Ovary (tissue), 7 donors: ENCODE results near the gene LASP1NB.

Source experiments
- DNase-seq, 5 donors: peaks; one replicate each; pipeline ENCODE4 v3.0.0-alpha.2; 2019 to 2020
- H3K27ac ChIP-seq, 2 donors: fragments of 200-600 bp; one replicate each; pipeline versions ENCODE4 v1.5.1 to v1.8.0; 2019 to 2022
- H3K27me3 ChIP-seq: fragments of 200-600 bp; one replicate; pipeline ENCODE4 v1.8.0; 2022
- H3K36me3 ChIP-seq: fragments of 200-600 bp; sonication (generic); one replicate; pipeline ENCODE4 v1.5.1; 2019
- H3K4me1 ChIP-seq: one replicate; pipeline ENCODE4 v1.8.1; 2013; ENCODE audit warnings: mild to moderate bottlenecking, moderate library complexity; ENCODE audit not compliant: insufficient read depth
- H3K4me3 ChIP-seq: fragments of 200-600 bp; sonication (generic); one replicate; pipeline ENCODE4 v1.5.1; 2017
- H3K9me3 ChIP-seq, 2 donors: fragments of 200-600 bp in 1 of 2; sonication (generic) in 1 of 2; one replicate each; pipeline versions ENCODE4 v1.5.1 to v1.8.1; 2013 to 2019; ENCODE audit warnings: mild to moderate bottlenecking in 1 of 2, moderate library complexity in 1 of 2
- EP300 ChIP-seq: sonication (generic); formaldehyde crosslinking; IDR thresholded peaks from one replicate; pipeline ENCODE4 v1.6.1; 2017; ENCODE audit warnings: antibody characterized with exemption
- POLR2A ChIP-seq: fragments of 450-650 bp; IDR thresholded peaks from one replicate; pipeline ENCODE4 v1.6.1; 2017; ENCODE audit warnings: antibody characterized with exemption, mild to moderate bottlenecking, moderate library complexity
- WGBS, 3 donors: extraction: QIAGEN DNeasy Blood & Tissue Kit in 1 of 3; methylation state at CpG; one replicate each; pipeline versions ENCODE4 v1.1.5 to v1.1.7; 2013 to 2017; 5-methylcytosine and 5-hydroxymethylcytosine counted together
- intact Hi-C, 4 donors: fragments of 100-400 bp; cut with DNase I; formaldehyde crosslinking; loops; one replicate each; pipeline versions ENCODE4 v1.11.0 to v1.15.1; 2022 to 2023
- TF ChIP-seq, protein P1 (sequence below), 3 donors: fragments of 450-650 bp in 2 of 3; fragments of 200-600 bp in 1 of 3; IDR thresholded peaks; one replicate each; pipeline versions ENCODE4 v1.5.1 to v1.8.0; 2016 to 2022; ENCODE audit warnings: antibody characterized with exemption in 3 of 3, mild to moderate bottlenecking in 1 of 3
- donor health status: DM: no; HTN: no; CAD: no; lungs with moderate emphysema.
- donor health status: DM: no; HTN: no; CAD: no.
- donor health status: Bipolar disorder and iron deficiency.
- donor health status: DM: no; HTN: no; CAD: no.
- donor health status: DM: yes; HTN: yes; CAD: no.

The LASP1NB gene

GRCh38 chr17:38960402-38960801, 35.0 kb downstream of the LASP1NB start:
- no peaks in the 10 kb centered on the region for H3K36me3 ChIP-seq
- 89 to 96% (median 92%) methylated on average over 5 of the region's 5 CpGs for WGBS, 3 donors
- H3K27me3 ChIP-seq, result no peaks in the 10 kb centered on the region
- TF ChIP-seq EP300, result no peak
- TF ChIP-seq POLR2A, result no peak
- intact Hi-C loops, result loop anchor here in 1 of 4 donors (10.0 kb wide), 1 partner anchor 284 kb away; no protein-coding TSS in a partner anchor
- no peaks in the 10 kb centered on the region for H3K4me1 ChIP-seq
- no peak overlapping the region for H3K4me3 ChIP-seq
- no peak for DNase-seq
- no peaks in the 10 kb centered on the region for H3K9me3 ChIP-seq
- no peak overlapping the region for H3K27ac ChIP-seq

DNA sequence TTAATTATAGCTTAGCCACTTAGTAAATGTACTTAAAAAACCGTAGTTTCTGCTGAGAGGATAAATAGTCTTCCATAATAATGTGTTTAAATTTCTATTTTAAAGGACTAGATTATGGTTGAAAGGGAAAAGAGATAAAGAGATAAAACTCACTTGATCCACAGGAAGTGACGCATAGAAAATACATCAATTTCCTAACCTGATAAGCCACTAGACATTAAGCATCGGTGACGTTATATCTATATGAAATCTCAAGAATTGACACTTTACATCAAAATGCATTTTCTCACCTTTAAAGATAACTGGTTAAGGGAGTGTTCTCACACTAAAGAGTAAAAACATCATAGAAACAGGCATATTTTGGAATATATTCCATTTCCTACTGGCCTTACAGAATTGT, 36.0 kb downstream of the LASP1NB start:
- DNase-seq, result no peak
- Histone ChIP-seq H3K9me3 (no peaks in the 10 kb centered on the region), H3K27me3 (no peaks in the 10 kb centered on the region), H3K4me1 (no peaks in the 10 kb centered on the region), H3K4me3 (no peak overlapping the region), H3K27ac (no peak overlapping the region), H3K36me3 (no peaks in the 10 kb centered on the region)
- 74 to 85% (median 77%) methylated on average over 4 of the region's 4 CpGs for WGBS, 3 donors
- TF ChIP-seq, protein P1, sequence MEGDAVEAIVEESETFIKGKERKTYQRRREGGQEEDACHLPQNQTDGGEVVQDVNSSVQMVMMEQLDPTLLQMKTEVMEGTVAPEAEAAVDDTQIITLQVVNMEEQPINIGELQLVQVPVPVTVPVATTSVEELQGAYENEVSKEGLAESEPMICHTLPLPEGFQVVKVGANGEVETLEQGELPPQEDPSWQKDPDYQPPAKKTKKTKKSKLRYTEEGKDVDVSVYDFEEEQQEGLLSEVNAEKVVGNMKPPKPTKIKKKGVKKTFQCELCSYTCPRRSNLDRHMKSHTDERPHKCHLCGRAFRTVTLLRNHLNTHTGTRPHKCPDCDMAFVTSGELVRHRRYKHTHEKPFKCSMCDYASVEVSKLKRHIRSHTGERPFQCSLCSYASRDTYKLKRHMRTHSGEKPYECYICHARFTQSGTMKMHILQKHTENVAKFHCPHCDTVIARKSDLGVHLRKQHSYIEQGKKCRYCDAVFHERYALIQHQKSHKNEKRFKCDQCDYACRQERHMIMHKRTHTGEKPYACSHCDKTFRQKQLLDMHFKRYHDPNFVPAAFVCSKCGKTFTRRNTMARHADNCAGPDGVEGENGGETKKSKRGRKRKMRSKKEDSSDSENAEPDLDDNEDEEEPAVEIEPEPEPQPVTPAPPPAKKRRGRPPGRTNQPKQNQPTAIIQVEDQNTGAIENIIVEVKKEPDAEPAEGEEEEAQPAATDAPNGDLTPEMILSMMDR (IDR thresholded peaks at IDR 0.05), result no peak
- no peak for TF ChIP-seq EP300
- TF ChIP-seq POLR2A, result no peak
- intact Hi-C loops, result loop anchor here in 1 of 4 donors (10.0 kb wide), 1 partner anchor 283 kb away; no protein-coding TSS in a partner anchor

DNA sequence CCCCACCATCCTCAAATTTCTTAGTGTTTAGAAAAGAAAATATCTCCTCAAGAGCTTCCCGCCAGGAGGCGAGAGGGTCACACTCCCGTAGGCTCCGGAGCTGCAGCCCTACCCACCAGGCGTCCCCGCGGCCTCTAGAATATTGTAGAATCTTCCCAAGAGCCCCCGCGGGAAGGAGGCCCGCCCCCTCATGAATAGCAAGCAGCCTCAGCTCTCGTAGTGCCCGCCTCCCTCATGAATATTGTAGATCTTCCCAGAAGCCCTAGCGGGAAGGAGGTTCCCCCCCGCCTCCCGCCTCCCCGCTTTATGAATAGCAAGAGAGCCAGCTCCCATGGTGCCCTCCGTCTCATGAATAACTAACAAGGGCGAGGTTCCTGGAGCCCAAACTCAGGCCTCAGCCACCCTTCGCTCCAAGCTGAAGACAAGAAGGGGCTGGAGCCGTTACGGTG, 41.9 kb downstream of the LASP1NB start, which contains the start of gene FBXO47:
Gene FBXO47 (minus strand): TSS at position 114 of the 449 bp plus-strand sequence. CDS start 4,378 bp downstream, outside the sequence.
- Histone ChIP-seq H3K27me3 (no peaks in the 10 kb centered on the region), H3K27ac (peak within 1 kb of the TSS; percentile 36 to 55), H3K4me3 (no peak within 1 kb of the TSS), H3K4me1 (no peaks in the 10 kb centered on the region), H3K9me3 (no peaks in the 10 kb centered on the region), H3K36me3 (no peaks in the 10 kb centered on the region)
- intact Hi-C loops, result loop anchor here in 1 of 4 donors (10.0 kb wide), 1 partner anchor 277 kb away; no protein-coding TSS in a partner anchor
- peak; percentile 89 to 93 (median 92) for DNase-seq
- 16 to 27% (median 17%) methylated on average over 21 of the region's 21 CpGs for WGBS, 3 donors
- TF ChIP-seq, protein P1 (IDR thresholded peaks at IDR 0.05), result peak in 2 of 3 donors; percentile 13 to 37
- peak; percentile 37 for TF ChIP-seq POLR2A
- no peak for TF ChIP-seq EP300

- Histone ChIP-seq H3K36me3 (no peaks in the 10 kb centered on the region), H3K4me1 (no peaks in the 10 kb centered on the region), H3K27me3 (no peaks in the 10 kb centered on the region), H3K27ac (no peak overlapping the region), H3K4me3 (no peak overlapping the region), H3K9me3 (no peaks in the 10 kb centered on the region)
- no peak for TF ChIP-seq EP300
- TF ChIP-seq, protein P1 (IDR thresholded peaks at IDR 0.05), result no peak
- TF ChIP-seq POLR2A, result no peak
- intact Hi-C loops, result loop anchor here in 1 of 4 donors (10.0 kb wide), 1 partner anchor 276 kb away; no protein-coding TSS in a partner anchor
- 8 to 13% (median 13%) methylated on average over 4 of the region's 4 CpGs for WGBS, 3 donors
- peak in 2 of 5 donors; percentile 51 to 53 for DNase-seq
Measured at GRCh38 chr17:38969281-38969680, 43.9 kb downstream of the LASP1NB start.

DNA sequence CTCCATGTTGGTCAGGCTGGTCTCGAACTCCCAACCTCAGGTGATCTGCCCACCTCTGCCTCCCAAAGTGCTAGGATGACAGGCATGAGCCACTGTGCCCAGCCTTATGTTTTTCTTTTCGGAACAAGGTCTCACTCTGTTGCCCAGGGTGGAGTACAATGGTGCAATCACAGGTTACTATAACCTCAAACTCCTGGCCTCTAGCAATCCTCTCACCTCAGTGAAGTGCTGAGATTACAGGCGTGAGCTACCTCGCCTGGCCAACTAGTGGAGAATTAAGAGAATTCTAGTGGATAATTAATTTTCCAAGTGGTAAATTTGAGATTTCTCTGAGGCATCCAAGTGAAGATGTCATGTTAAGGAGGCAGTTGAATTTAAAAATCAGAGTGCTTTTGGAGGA, 44.7 kb downstream of the LASP1NB start:
- no peaks in the 10 kb centered on the region for H3K4me1 ChIP-seq
- DNase-seq, result no peak
- H3K27me3 ChIP-seq, result no peaks in the 10 kb centered on the region
- WGBS, 3 donors, result 82 to 92% (median 83%) methylated on average over 4 of the region's 4 CpGs
- H3K4me3 ChIP-seq, result no peak overlapping the region
- intact Hi-C loops, result loop anchor here in 1 of 4 donors (10.0 kb wide), 1 partner anchor 205 kb away; no protein-coding TSS in a partner anchor
- H3K27ac ChIP-seq, result no peak overlapping the region
- no peaks in the 10 kb centered on the region for H3K9me3 ChIP-seq
- TF ChIP-seq EP300 (no peak), POLR2A (no peak)
- TF ChIP-seq, protein P1 (IDR thresholded peaks at IDR 0.05), result no peak
- H3K36me3 ChIP-seq, result no peaks in the 10 kb centered on the region
